IPS-15b (cell line): Measurements from ENCODE around the gene SF3B4.
"Not testable (repeated sequence)": the region's sequence is repeated elsewhere in the genome, so short reads cannot be mapped to it uniquely, and the experiment has no call there.

ENCODE experiments used
- H3K27me3 ChIP-seq: one replicate; pipeline ENCODE4 v1.6.1; 2013; ENCODE audit warnings: low read length; ENCODE audit not compliant: control insufficient read depth, insufficient read depth
- H3K36me3 ChIP-seq: one replicate; pipeline ENCODE4 v1.6.1; 2013; ENCODE audit warnings: low read length; ENCODE audit not compliant: control insufficient read depth, insufficient read depth
- H3K4me1 ChIP-seq: one replicate; pipeline ENCODE4 v1.6.1; 2013; ENCODE audit warnings: mild to moderate bottlenecking, low read length; ENCODE audit not compliant: control insufficient read depth, insufficient read depth
- H3K4me3 ChIP-seq: one replicate; pipeline ENCODE4 v1.5.1; 2013; ENCODE audit warnings: low read depth, low read length
- H3K9ac ChIP-seq: one replicate; pipeline ENCODE4 v1.6.1; 2013; ENCODE audit warnings: low read depth, mild to moderate bottlenecking, low read length
- H3K9me3 ChIP-seq: one replicate; pipeline ENCODE4 v1.6.1; 2013; ENCODE audit warnings: mild to moderate bottlenecking, low read length; ENCODE audit not compliant: control insufficient read depth, insufficient read depth

SF3B4 gene

DNA sequence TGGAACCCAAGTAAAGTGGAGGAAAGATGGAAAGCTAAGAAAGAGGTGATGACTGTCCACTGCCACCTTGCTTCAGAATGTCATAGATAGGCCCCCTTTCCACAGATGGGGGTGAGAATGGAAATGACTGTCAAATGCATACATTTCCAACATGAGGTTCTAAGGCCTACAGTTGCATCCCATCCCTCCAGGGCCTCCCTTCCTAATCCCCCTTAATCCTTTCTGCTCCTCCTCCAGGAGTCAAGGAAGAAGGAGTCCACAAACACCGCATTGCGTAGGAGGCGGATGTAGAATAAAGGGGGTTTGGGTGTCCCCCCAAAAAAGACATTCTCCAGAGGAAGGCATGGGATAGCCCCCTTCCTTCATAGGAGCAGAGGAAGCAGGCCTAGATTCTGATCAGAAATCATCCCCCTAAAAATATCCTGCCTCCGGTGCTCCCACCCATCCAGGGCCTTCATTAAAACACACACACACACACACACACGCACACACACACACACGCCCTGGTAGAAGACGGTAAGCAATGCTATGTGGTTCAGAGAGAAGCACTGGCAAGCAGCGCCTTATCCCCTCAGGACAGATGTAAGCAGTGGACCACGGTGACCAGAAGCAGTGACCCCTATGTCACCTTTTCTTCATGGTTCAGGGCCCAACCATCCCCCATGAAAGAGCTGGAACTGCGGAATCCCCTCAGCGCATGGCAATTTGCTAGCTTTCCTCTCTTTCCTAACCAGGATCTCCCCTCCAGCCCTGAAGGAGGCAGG lies 12.0 kb downstream of the SF3B4 start:
- H3K27me3 ChIP-seq = no peaks in the 10 kb centered on the region
- H3K9ac ChIP-seq = no peak overlapping the region
- H3K36me3 ChIP-seq = peaks cover 7% of the 10 kb centered on the region
- H3K4me3 ChIP-seq = peak overlapping the region; percentile 73
- H3K9me3 ChIP-seq = no peaks in the 10 kb centered on the region
- peaks cover 6% of the 10 kb centered on the region for H3K4me1 ChIP-seq

DNA sequence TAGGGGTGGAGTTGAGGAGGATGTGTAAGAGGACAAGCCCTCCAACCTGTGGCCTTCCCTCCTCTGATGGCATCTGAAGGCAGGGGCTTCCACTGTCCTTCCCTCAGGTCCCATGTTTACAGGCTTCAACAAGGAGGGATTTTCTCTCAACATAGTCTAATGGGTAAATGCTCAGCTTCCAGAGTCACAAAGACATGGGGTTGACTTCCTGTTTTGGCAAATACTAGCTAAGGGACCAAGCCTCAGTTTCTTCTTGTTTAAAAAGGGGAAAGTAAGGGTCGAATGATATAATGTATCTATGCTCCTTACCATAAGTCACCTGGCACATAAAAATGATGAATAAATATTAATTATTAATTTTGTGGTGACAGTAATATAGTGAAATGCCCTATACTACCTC lies 13.1 kb downstream of the SF3B4 start:
- Histone ChIP-seq H3K4me1 (peaks cover 6% of the 10 kb centered on the region), H3K27me3 (no peaks in the 10 kb centered on the region), H3K4me3 (no peak overlapping the region), H3K36me3 (peaks cover 12% of the 10 kb centered on the region), H3K9me3 (no peaks in the 10 kb centered on the region), H3K9ac (no peak overlapping the region)

DNA sequence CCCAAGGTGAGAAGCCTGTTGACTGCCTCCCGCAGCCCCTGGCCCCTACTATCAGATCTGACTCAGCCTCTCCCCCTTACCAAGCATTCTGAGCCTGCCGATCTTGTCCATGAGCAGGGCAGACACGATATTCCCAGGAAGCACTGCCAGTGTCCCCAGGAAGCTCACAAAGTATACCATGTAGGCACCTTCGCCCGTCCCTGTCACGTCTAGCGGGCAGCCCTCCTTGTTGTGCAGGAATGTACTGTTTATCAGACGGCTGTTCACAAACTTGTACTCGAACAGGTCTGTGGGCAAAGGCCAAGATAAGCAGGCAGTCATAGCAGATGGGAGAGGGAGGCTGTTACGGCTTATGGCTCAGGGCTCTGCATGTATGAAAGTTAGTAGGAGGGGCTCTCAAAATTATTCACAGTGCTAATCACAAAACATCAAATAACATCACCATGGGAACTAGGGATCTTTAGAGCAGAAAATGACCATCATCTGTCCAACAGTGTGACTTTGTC lies 21.0 kb downstream of the SF3B4 start:
- H3K4me1 ChIP-seq = no peaks in the 10 kb centered on the region
- no peaks in the 10 kb centered on the region for H3K9me3 ChIP-seq
- H3K36me3 ChIP-seq = peaks cover 29% of the 10 kb centered on the region
- no peak overlapping the region for H3K9ac ChIP-seq
- H3K4me3 ChIP-seq = no peak overlapping the region
- no peaks in the 10 kb centered on the region for H3K27me3 ChIP-seq

DNA sequence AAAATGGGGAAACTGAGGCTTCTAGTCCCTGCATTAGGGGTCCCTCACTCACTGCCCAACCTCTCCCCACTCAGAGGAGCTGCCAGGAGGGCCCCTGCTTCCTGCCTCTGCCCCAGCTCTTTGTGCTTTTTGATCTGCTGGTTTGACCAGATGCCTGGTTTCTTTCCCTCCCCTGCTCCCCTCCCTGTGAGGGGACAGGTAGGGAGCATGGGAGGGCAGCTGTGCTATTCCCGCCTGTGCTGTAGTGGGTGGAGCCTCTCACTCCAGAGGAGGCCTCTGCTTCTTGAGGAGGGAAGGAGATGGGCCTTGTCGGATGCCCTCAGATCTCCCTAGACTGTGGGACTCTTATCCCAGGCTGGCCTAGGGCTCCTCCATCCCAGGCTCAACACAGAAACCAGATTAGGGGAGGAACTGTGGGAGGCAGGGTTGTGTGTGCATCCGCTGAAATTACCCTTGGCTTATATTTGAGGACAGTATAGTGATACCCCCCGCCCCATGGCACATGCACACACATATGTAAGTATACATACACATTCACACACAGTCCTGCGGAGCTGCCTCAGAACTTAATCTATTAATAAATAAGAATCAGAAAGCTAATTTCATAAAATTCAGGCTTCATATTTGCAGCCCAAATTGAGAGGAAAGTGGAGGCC lies 23.6 kb downstream of the SF3B4 start:
- Histone ChIP-seq H3K9ac (no peak overlapping the region), H3K27me3 (peaks cover 9% of the 10 kb centered on the region), H3K9me3 (no peaks in the 10 kb centered on the region), H3K4me1 (no peaks in the 10 kb centered on the region), H3K36me3 (peaks cover 13% of the 10 kb centered on the region), H3K4me3 (no peak overlapping the region)

DNA sequence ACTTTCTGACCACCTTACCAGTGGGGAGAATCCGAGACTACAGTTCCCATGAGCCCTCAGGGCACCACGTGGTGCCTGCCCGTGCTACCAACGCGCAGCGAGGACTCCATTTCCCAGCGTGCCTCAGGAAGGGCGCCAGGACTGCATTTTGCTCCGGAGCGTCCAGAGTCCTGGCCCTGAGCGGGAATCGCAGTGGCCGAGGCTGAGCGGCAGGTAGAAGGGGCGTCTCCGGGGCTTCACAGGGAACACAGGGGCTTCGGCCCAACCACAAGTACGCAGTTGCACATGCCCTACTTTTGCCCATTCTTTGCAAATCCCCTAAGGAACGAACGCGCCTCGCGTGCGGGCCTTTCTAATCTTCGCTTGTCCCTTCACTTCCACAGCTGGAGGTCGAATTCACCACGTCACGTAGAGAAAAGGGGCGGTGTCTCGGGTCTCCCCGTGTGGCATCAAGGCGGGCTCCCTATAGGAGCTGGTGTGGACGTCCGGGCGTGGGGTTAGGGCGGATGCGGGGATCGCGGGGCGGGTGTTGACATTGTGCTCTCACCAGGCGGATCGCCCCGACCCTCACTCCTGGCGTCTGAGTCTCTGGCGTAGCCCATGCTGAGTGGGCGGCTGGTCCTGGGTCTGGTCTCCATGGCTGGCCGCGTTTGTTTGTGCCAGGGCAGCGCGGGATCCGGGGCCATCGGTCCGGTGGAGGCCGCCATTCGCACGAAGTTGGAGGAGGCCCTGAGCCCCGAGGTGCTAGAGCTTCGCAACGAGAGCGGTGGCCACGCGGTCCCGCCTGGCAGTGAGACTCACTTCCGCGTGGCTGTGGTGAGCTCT lies 27.9 kb downstream of the SF3B4 start, which contains the start of gene BOLA1:
Gene BOLA1, plus strand, starts transcription at position 109 of the 825 bp plus-strand sequence. Its CDS starts 492 bp downstream, at position 601.
- Histone ChIP-seq H3K9me3 (no peaks in the 10 kb centered on the region), H3K4me1 (no peaks in the 10 kb centered on the region), H3K9ac (peak within 1 kb of the TSS; percentile 93), H3K4me3 (peak within 1 kb of the TSS; percentile 90), H3K36me3 (no peaks in the 10 kb centered on the region), H3K27me3 (peaks cover 9% of the 10 kb centered on the region)

DNA sequence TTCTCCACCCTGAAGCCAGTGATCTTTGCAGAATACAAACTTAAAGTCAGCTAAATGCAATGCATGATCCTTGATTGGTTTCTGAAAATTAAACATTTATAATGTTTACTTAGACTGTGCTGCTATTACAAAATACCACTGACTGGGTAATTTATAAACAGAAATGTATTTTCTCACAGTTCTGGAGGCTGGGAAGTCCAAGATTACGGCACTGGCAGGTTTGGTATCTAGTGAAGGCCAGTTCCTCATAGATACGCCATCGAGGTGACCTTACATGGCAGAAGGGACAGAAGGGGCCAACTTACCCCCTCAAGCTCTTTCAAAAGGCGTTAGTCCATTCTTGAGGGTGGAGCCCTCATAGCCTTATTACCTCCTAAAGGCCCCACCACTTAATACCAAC lies 31.0 kb downstream of the SF3B4 start:
- Histone ChIP-seq H3K9ac (no peak overlapping the region), H3K27me3 (peaks cover 9% of the 10 kb centered on the region), H3K4me1 (no peaks in the 10 kb centered on the region), H3K36me3 (no peaks in the 10 kb centered on the region), H3K9me3 (no peaks in the 10 kb centered on the region), H3K4me3 (no peak overlapping the region)

DNA sequence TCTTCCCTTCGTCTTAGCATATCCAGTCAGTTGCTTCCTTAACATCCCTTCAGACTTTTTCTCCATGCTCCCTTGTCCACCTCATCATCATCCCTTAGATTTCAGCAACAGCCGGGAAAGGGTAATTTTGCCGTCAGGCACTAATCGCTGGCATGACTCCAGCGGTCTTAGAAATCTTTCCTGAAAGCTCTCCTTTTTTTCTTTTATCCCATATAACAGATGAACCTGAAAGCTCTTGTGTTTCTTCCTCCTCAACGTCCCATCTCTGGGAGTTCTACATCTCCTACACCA lies 38.7 kb downstream of the SF3B4 start:
- Histone ChIP-seq H3K9me3 (no peaks in the 10 kb centered on the region), H3K9ac (peak overlapping the region; percentile 95), H3K4me1 (peaks cover 8% of the 10 kb centered on the region), H3K27me3 (no peaks in the 10 kb centered on the region), H3K4me3 (peak overlapping the region; percentile 54), H3K36me3 (no peaks in the 10 kb centered on the region)

DNA sequence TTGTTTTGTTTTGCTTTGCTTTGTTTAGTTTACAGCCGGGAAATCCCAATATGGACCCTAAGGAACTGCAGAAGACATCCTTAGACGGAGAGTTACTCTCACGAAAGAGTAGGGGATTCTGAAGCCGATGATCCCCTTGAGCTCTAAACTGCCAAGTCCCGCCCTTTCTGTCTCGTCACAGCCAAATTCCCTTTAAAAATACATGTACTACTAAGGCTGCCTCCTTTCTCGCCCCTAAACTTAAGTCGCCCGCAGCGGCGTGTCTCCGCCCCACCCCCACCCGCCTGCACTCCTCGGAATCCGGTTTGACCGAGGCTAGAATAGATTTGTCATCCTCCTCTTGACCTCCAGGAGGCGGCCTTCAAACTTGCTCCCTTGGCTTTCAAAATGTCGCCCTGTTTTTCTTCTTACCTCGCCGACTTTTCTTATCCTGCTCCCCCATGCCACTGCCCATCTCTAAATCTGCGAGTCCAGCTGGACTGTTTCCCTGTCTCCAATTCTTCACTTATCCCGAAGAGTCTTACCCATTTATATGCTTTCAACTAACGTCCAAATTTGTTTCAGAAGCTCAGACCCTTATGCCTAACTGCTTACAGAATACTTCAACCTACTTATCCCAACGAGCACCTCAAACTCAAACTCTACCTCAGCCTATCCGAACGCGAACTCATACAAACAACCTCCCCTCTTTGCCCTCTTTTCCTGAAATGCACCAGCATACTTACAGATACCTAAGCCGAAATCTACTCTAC lies 39.2 kb downstream of the SF3B4 start:
- Histone ChIP-seq H3K9me3 (no peaks in the 10 kb centered on the region), H3K36me3 (no peaks in the 10 kb centered on the region), H3K4me1 (peaks cover 8% of the 10 kb centered on the region), H3K27me3 (no peaks in the 10 kb centered on the region), H3K9ac (peak overlapping the region; percentile 95), H3K4me3 (peak overlapping the region; percentile 54)

DNA sequence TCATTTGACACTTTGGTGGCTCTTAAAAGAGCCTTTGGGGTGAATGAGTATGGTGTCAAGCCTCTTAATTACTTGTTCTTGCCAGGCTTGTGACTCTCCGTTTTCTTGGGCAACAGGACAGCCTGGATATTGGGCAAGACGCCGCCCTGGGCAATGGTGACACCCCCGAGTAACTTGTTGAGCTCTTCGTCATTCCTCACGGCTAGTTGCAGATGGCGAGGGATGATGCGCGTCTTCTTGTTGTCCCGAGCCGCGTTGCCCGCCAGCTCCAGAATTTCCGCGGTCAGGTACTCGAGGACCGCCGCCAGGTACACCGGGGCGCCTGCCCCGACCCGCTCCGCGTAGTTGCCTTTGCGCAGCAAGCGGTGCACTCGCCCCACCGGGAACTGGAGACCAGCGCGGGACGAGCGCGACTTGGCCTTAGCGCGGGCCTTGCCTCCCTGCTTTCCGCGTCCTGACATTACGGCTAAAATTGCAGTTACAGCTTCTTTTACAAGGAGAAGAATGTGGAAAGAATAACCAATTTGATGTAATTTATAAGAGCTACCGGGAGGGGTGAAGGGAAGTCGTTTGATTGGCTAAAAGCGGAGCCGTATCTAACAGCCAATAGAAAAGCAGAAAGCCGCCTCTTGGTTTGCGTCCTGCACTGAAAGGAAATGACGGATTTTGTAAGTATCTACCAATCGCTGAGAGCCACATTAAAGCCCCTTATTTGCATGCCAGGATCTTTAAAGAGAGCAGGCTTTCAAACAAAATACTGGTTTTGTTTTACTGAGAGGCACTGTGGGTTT lies 40.0 kb downstream of the SF3B4 start:
- Histone ChIP-seq H3K27me3 (no peaks in the 10 kb centered on the region), H3K4me1 (peaks cover 8% of the 10 kb centered on the region), H3K36me3 (no peaks in the 10 kb centered on the region), H3K4me3 (peak overlapping the region; percentile 69), H3K9me3 (no peaks in the 10 kb centered on the region), H3K9ac (peak overlapping the region; percentile 95)

DNA sequence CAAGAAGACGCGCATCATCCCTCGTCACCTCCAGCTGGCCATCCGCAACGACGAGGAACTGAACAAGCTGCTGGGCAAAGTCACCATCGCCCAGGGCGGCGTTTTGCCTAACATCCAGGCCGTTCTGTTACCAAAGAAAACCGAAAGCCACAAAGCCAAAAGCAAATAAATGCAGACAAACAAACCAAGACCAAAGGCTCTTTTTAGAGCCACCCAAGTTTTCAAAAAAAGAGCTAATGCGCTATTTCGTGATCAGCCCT lies 40.5 kb downstream of the SF3B4 start:
- H3K4me3 ChIP-seq = peak overlapping the region; percentile 69
- H3K9me3 ChIP-seq, H3K4me1 ChIP-seq, H3K36me3 ChIP-seq, H3K27me3 ChIP-seq: not testable (repeated sequence)
- H3K9ac ChIP-seq = peak overlapping the region; percentile 94
